Hematopoietic multipotent progenitor cell treated with erythropoietin and hydrocortisone succinate and interleukin-3 and kit ligand, for 8 days (in vitro differentiated cells): ENCODE results near the gene ZNF488.
A peak's percentile ranks its signal among the peaks of the same experiment; 100 is the strongest.

Source experiments
- DNase-seq: peaks from one replicate; pipeline ENCODE4 v3.0.0-alpha.2; 2015

The ZNF488 gene

DNA sequence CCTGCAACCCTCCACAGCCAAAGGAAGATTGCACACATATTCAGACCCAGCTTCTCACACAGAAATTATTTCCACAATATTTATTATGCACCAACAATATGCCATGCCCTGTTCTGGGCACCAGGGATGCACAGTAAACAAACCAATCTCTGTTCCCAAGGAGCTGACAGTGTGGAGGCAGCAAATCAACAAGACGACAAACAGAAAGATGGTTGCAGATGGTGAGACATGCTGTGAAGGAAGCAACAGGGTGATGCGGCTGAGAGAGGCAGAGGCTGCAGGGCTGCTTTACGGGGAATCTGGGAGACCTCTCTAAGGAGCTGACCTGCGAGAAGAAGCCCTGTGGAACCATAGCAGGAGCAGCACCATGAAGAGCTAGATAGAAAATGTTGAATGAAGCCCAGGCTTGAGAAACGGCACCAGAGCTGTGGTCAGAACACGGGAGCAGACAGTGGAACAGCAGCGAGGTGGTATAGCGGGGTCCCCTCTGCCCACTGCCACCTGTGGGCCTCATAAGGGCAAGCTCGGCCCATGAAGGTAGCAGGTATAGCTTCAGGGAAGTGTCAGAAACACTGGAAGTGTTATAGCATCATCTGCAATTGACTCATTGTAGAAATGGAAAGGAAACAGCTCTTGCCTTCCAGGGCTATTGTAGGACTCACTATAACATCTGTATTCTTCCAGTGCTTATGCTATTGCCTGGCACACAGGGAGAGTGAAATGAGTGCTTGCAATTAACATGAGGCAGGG lies 18.5 kb downstream of the ZNF488 start:
- no peak for DNase-seq

DNA sequence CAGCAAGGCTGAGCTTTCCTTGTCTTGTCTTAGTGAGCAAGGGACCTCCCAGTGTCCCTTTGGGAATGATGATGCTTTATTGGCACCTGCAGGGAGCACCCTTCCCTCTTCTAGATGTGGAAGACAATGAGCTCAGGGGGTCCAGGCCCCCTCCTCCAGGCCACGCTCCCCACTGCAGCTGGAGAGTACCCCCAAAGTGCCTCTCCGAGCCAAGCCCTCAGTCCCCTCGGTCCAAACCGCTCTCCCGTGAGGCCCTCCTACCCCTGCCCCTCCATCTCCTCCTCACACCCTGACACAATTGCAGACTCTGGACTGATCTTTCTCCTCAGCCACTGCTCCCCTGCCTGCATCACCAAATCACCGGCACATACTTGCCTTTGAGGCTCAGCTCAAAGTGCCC lies 19.2 kb downstream of the ZNF488 start:
- DNase-seq = no peak

DNA sequence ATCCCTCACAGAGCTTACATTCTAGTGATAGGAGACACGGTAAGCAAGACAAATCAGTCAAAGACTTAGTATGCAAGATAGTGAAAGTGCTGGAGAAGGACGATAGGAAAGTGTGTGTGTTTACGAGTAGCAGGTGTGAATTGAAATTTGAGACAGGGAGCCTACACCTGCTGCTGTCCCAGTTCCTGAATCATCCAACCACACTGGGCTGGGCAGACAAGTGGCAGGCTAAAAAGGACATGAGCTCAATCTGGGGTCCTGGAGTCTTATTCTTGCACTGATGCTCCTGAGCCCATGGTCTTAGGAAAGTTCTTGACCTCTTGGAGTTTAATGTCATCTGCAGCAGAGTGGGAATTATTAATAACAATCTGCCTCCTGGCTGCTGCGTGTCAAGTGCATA lies 19.7 kb downstream of the ZNF488 start:
- DNase-seq = no peak

DNA sequence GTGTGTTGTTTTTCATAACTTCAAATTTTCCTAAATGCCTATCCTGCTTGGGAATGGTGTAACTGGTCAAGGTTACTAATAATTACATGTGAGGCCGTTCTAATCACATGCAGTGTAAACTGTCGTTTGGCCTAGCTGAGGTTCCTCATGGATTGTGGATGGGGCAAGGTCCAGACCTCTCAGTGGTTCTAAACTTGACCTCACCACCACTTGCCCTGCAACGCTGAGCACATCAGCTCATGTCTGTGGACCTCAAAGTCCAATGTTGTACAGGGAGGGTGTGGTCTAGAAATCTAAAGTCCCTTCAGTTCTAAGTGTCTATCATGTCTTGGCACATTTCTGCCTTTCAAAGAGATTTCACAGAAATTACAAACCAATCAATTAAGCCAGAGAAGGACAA lies 20.3 kb downstream of the ZNF488 start:
- DNase-seq = no peak

DNA sequence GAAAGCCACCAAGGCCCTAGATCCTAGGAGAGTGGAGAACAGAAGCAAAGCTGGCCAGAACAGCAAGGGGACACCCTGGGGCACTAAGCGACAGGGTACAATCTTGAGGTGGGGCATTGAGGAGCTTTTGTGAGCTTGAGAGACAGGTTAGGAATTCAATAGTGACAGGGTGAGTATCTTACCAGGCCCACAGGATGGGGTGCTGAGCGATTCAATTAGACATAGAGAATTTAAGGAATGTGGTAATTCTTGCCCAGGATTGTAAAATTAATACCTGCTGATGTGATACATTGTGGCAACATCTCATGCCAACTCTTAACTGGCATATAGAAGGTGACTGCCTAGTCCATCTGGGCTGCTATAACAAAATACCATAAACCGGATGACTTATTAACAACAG lies 21.9 kb downstream of the ZNF488 start:
- no peak for DNase-seq

DNA sequence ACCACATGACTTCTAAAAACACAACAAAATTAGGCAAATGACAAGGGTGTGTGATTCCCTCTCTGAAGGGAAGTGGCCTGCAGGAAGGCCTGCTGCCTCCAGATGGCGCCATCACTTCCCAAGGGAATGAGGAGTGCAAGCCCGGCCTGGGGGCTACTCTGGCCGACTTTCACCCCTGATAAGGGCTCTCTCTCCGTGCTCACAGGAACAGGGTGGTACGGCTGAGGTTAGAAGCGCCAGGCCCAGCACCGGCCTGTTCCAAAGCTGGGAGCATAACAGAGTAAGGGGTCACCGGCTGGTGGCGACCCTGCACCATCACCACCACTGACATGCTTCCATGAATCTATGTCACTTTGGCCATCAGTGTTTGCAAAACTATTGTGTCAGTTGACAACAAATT lies 22.8 kb downstream of the ZNF488 start:
- peak; percentile 41 for DNase-seq

DNA sequence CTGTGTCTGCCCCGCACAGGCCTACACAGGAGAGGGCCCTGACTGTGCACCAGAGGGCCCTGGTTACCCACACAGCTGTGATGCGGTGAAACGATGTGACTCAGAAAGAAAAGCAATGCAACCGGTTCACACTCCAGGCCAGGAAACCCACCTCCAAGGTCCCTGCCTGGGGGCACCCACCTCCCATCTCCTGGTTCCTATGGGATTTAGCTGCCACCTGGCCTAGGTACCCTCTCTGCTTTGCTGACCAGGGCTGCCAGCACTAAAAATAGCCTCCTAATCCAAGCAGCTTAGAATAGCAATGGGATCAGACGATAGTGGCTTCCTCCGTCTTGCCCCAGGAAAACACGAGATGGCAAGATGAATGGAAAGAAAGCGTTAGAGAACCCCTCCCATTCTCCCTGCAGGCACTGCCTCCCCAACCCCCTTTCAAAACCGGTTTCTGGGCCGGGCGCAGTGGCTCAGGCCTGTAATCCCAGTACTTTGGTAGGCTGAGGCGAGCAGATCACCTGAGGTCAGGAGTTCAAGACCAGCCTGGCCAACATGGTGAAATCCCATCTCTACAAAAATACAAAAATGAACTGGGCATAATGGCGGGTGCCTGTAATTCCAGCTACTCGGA lies 23.6 kb downstream of the ZNF488 start:
- DNase-seq = no peak

DNA sequence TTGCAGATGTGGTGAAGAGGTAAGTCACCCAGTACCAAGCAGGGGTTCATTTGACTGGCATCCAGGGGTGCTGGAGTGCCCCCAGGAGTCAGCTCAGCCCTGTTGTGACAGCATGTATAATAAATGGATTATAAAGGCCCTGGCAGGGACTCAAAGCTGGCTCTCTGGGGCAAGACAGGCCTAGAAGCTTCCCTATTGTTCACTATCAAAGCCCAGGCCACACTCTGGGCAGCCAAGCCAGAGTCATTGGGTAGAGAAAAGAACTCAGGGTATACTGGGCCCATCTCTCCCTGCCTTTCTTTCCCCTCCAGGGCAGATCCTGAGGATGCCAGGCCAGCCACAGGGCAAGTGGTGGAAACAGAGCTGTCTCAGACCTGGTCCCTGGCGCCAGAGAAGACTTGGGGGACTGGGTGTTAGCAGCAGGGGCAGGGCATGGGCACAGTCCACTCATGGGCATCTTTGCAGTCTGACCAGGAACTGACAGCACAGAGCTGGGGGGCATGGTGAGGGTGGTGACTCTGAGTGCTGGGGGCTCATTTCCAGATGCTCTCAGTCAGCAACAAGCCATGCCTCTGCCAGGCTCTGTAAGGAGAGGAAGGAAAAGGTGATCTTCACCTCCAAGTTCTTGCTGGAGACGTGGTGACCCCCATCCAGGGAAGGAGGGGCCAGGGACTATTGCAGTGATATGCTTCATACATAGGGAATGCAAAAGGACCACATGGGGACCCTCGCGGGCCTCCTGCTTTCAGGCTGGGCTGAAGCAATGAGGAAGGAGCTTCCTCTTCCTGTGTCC lies 24.3 kb downstream of the ZNF488 start:
- DNase-seq = no peak

DNA sequence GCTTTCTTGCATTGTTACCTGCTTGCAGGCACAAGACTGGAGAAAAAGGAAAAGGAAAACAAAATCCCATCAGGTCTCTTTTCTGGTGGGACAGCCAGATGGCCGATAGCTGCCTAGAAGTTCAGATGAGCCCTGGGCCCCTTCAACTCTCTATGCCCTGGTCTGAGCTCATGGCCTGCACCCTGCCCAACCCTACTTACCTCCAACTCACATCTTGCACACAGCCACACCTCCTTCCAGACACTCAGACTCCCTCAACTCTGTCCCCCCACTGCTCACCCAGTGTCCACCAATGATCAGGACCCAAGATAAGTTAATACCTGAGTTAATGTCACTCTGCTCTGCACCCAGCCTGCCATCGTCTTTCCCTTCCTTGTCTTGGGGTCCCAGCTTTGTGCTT lies 25.0 kb downstream of the ZNF488 start:
- no peak for DNase-seq

DNA sequence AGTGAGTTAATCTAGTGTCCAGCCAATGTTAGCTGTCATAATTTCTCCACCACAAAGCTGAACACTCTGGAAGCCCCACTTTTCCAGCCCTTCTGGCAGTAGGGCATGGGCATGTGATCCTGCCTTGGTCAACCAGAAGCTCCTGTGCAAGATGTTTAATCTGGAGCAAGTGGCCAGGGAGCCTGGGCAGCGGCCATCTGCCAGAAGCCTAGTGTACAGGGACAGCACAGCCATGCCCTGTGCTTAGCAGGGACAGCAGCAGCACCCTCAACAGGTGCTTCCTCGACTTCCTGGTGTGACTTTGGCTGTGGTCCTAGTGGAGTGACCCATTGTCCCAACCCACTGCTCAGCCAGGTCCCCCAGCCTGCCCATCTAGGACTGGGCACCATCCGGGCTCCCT lies 25.6 kb downstream of the ZNF488 start:
- DNase-seq = no peak

DNA sequence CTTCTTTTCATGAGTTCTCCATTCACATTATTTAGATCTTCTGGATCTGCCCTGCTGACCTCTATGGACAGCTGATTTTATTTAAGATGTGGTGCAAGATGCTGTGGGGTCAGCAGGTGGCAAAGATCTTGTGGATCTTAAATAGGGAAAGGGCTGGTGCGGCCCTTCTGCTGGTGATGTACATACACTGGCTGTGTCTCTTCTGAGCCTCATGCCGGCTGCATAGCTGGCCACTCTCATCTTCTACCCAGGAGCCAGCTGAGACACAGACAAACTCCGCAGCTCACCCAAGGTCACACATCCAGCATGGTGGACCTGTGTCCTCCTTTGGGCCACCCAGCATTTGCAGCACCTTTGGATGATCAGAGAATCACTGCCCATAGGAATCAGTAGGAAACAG lies 26.2 kb downstream of the ZNF488 start:
- DNase-seq = no peak

DNA sequence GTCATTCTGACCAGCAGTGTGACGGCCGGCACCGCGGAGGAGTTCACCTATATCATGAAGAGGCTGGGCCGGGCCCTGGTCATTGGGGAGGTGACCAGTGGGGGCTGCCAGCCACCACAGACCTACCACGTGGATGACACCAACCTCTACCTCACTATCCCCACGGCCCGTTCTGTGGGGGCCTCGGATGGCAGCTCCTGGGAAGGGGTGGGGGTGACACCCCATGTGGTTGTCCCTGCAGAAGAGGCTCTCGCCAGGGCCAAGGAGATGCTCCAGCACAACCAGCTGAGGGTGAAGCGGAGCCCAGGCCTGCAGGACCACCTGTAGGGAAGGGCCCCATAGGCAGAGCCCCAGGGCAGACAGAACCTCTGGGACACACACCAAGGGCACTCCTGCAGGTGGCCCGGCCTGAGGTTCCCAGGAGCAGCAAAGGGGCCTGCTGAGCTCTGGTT lies 26.9 kb downstream of the ZNF488 start:
- DNase-seq = no peak

DNA sequence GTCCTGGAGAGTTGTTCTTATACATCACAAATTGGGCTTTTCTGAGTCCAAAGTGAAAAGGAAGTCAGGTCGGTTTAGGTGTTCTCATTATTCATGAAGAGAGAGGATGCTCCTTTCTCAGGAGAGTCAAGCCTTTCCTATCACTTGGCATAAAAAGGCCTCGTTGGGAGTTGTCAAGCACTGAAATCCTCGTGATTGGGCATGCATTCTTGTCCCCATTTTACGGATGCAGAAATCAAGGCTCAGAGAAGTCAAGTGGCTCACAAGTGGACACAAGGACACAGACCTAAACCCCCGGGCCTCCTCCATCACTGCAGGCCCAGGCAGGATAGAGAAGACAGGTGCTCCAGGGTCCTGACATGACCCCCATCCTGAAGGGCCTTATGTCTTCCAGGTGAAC lies 27.4 kb downstream of the ZNF488 start:
- DNase-seq = no peak

DNA sequence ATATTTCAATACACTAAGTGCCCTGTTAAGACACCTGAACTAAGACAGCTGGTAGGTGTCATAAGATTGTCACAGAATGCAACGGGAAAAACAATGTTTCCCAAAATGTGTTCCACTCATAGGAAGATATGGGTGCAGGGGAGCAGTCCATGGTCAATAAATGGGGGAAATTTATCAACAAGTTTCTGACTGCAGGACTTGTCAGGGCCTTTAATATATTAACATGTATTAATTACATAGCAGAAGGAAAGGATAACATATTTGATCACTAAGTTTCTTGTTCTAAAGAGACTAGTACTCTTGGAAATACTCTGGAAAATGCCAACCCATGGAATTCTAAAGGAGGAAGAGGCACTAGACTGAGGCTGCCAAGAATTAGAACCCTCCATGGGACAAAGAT lies 29.2 kb downstream of the ZNF488 start:
- DNase-seq = no peak

DNA sequence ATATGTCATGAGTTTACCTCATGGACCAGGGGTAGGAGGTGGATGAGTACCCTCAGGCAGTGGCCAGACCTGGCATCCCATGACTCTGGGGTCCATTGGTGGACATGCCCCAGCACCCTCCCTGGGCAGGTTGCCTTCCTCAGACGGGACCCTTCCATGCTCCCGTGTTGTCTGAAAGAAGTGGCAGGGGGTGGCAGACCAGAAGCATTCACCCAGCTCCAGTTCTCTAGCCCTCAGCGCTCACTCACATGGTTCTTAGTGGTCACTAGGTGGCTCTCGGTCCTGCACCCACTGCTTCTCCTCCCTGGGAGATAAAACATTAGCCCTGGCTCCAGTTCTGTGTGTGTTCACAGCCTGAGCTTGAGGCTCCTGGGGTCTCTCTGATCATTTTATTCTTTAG lies 29.9 kb downstream of the ZNF488 start:
- no peak for DNase-seq

DNA sequence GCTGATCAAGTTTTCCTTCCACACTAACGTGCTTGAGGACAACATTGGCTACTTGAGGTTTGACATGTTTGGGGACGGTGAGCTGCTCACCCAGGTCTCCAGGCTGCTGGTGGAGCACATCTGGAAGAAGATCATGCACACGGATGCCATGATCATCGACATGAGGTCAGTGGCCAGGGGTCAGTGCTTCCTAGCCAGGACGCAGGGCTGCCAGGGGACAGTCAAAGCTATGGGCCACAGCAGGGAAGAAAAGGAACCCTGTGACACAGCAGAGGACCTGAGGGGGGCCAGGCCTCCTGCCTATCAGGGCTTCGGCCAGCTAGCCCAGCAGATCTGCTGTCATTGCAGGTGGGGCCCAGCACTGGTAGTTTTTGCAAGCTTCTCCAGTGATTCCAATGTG lies 30.7 kb downstream of the ZNF488 start:
- DNase-seq = no peak

DNA sequence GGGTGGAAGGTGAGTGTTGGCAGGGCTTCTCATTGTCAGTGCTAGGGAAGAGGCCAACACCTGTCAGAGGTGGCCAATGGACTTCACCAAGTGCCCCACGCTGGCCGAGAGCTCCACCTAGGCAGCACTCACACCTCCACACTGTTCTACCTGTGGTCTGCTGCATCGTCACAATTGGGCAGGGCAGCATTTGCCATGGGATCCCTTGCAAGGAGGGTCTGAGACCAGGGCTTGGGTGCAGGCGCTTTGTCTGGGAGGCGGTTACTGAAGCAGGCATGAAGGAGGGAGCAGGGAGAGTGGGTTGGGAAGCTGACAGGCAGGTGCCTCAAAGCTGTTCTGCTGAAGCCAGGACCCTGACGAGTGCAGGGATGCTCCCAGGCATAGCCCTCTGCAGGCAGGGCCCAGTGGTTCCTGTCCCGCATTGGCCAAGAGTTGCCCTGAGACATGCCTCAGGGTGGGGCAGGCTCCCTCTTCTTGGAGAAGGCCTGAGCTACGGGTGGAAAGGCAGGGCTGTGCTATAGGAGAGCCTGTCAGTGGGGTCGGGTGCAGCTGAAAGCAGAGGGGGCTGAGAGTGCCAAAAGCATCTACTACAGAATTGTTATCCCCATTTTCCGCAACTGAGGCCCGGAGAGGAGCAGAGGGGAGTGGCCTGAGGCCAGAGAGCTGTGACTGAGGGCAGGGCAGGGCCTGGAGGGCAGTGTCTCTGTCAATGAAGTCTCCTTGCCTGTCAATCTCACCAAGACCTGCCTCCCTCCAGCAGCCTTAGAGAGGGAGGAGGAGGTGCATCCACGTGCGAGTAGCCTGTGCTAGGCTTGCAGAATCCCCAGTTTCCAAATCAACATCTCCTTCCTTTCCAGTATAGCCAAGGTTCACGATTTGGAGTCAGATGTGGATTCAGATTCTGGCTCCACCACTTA lies 31.9 kb downstream of the ZNF488 start:
- DNase-seq = no peak

DNA sequence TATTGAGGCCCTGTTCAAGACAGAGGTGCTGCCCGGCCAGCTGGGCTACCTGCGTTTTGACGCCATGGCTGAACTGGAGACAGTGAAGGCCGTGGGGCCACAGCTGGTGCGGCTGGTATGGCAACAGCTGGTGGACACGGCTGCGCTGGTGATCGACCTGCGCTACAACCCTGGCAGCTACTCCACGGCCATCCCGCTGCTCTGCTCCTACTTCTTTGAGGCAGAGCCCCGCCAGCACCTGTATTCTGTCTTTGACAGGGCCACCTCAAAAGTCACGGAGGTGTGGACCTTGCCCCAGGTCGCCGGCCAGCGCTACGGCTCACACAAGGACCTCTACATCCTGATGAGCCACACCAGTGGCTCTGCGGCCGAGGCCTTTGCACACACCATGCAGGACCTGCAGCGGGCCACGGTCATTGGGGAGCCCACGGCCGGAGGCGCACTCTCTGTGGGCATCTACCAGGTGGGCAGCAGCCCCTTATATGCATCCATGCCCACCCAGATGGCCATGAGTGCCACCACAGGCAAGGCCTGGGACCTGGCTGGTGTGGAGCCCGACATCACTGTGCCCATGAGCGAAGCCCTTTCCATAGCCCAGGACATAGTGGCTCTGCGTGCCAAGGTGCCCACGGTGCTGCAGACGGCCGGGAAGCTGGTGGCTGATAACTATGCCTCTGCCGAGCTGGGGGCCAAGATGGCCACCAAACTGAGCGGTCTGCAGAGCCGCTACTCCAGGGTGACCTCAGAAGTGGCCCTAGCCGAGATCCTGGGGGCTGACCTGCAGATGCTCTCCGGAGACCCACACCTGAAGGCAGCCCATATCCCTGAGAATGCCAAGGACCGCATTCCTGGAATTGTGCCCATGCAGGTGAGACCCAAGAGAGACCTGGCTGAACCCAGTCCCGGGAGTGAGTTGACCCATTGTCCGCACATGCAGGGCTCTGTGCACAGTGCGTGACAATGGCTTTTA lies 33.1 kb downstream of the ZNF488 start:
- no peak for DNase-seq

DNA sequence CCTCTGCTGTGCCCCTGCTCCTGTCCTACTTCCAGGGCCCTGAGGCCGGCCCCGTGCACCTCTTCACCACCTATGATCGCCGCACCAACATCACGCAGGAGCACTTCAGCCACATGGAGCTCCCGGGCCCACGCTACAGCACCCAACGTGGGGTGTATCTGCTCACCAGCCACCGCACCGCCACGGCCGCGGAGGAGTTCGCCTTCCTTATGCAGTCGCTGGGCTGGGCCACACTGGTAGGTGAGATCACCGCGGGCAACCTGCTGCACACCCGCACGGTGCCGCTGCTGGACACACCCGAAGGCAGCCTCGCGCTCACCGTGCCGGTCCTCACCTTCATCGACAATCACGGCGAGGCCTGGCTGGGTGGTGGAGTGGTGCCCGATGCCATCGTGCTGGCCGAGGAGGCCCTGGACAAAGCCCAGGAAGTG lies 34.1 kb downstream of the ZNF488 start:
- no peak for DNase-seq

DNA sequence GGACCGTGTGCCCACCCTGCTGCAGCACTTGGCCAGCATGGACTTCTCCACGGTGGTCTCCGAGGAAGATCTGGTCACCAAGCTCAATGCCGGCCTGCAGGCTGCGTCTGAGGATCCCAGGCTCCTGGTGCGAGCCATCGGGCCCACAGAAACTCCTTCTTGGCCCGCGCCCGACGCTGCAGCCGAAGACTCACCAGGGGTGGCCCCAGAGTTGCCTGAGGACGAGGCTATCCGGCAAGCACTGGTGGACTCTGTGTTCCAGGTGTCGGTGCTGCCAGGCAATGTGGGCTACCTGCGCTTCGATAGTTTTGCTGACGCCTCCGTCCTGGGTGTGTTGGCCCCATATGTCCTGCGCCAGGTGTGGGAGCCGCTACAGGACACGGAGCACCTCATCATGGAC lies 34.6 kb downstream of the ZNF488 start:
- no peak for DNase-seq

DNA sequence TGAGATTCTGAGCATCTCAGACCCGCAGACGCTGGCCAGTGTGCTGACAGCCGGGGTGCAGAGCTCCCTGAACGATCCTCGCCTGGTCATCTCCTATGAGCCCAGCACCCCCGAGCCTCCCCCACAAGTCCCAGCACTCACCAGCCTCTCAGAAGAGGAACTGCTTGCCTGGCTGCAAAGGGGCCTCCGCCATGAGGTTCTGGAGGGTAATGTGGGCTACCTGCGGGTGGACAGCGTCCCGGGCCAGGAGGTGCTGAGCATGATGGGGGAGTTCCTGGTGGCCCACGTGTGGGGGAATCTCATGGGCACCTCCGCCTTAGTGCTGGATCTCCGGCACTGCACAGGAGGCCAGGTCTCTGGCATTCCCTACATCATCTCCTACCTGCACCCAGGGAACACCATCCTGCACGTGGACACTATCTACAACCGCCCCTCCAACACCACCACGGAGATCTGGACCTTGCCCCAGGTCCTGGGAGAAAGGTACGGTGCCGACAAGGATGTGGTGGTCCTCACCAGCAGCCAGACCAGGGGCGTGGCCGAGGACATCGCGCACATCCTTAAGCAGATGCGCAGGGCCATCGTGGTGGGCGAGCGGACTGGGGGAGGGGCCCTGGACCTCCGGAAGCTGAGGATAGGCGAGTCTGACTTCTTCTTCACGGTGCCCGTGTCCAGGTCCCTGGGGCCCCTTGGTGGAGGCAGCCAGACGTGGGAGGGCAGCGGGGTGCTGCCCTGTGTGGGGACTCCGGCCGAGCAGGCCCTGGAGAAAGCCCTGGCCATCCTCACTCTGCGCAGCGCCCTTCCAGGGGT lies 35.2 kb downstream of the ZNF488 start:
- DNase-seq = no peak
